Right lobe of liver (tissue), 6 donors: ENCODE measurements around the gene NUP133. TPM values are rescaled to one million over a fixed set of nuclear protein-coding genes. Genes with fewer than 3 reads are reported as not detected.

Experiments used
- ATAC-seq, 4 donors: fragments of 200-7000 bp; cut with Tn5 transposase; one replicate each; pipeline ENCODE4 v1.9.1; 2020; ENCODE audit warnings: mild to moderate bottlenecking in 4 of 4, moderate library complexity in 4 of 4
- DNase-seq, 3 donors: peaks; one replicate each; pipeline ENCODE4 v3.0.0-alpha.2; 2020
- H3K27ac ChIP-seq, 3 donors: fragments of 200-600 bp; one replicate each; pipeline ENCODE4 v1.8.0; 2022
- H3K27me3 ChIP-seq, 2 donors: fragments of 200-600 bp; one replicate each; pipeline ENCODE4 v1.8.0; 2022
- H3K36me3 ChIP-seq, 4 donors: fragments of 200-600 bp; sonication (generic) in 1 of 4; one replicate each; pipeline versions ENCODE4 v1.5.1 to v1.8.0; 2017 to 2022; ENCODE audit warnings: control low read depth in 1 of 4
- H3K4me1 ChIP-seq, 4 donors: fragments of 200-600 bp; sonication (generic) in 1 of 4; one replicate each; pipeline versions ENCODE4 v1.5.1 to v1.8.0; 2017 to 2022; ENCODE audit warnings: control low read depth in 1 of 4
- H3K4me3 ChIP-seq, 3 donors: fragments of 200-600 bp; one replicate each; pipeline ENCODE4 v1.8.0; 2022
- H3K9me3 ChIP-seq, 4 donors: fragments of 200-600 bp; sonication (generic) in 1 of 4; one replicate each; pipeline versions ENCODE4 v1.5.1 to v1.8.0; 2017 to 2022; ENCODE audit warnings: control low read depth in 1 of 4
- POLR2A ChIP-seq: fragments of 450-650 bp; IDR thresholded peaks from one replicate; pipeline ENCODE4 v1.6.1; 2017; ENCODE audit warnings: antibody characterized with exemption, mild to moderate bottlenecking
- WGBS: methylation state at CpG from one replicate; pipeline ENCODE4 v1.1.6; 2018; ENCODE audit warnings: low coverage, low lambda C conversion rate; ENCODE audit not compliant: insufficient coverage; ENCODE audit errors: missing lambda C conversion rate; 5-methylcytosine and 5-hydroxymethylcytosine counted together
- intact Hi-C, 2 donors: fragments of 100-400 bp; cut with DNase I; formaldehyde crosslinking; loops; one replicate each; pipeline versions ENCODE4 v1.11.2 to v1.14.1; 2022
- long read RNA-seq: library from polyadenylated mRNA; unstranded; transcript quantifications from one replicate; pipeline ENCODE4 v2.0.0, GENCODE V29; 2019
- total RNA-seq, 6 experiments: library from RNA; depleted of rRNA in 2 of 6; stranded (reverse); fragments of >200 nt in 2 of 6; fragmentation: NEBNext Ultra II Directional in 3 of 6; extraction: Animal tissue kit (Norgen Biotek cat#: 25700) in 3 of 6; gene quantifications; one replicate each; pipeline versions ENCODE4 v1.1.0 to v1.2.4, GENCODE V29; 2016 to 2023
- TF ChIP-seq, protein P1 (sequence below), 4 donors: fragments of 200-600 bp in 3 of 4; fragments of 450-650 bp in 1 of 4; IDR thresholded peaks; one replicate each; pipeline versions ENCODE4 v1.5.1 to v1.8.0; 2016 to 2022; ENCODE audit warnings: antibody characterized with exemption in 4 of 4, mild to moderate bottlenecking in 2 of 4
- donor health status: DM: no; HTN: yes; CAD: no.
- donor health status: DM: no; HTN: no; CAD: no.
- donor health status: DM: no; HTN: no; CAD: no.
- donor health status: DM: no; HTN: yes; CAD: no.
- donor health status: DM: no; HTN: yes; CAD: no.

The NUP133 gene
- 10 to 100 TPM in 5 of 6 experiments, 1 to 10 TPM in 1; 8.5 to 14.4 (median 11.5) TPM for total RNA-seq
- long read RNA-seq, partial matches to known transcripts, result 1 of 2 reads
- long read RNA-seq, other reads (novel, unspliced or antisense), result 1 of 2 reads

DNA sequence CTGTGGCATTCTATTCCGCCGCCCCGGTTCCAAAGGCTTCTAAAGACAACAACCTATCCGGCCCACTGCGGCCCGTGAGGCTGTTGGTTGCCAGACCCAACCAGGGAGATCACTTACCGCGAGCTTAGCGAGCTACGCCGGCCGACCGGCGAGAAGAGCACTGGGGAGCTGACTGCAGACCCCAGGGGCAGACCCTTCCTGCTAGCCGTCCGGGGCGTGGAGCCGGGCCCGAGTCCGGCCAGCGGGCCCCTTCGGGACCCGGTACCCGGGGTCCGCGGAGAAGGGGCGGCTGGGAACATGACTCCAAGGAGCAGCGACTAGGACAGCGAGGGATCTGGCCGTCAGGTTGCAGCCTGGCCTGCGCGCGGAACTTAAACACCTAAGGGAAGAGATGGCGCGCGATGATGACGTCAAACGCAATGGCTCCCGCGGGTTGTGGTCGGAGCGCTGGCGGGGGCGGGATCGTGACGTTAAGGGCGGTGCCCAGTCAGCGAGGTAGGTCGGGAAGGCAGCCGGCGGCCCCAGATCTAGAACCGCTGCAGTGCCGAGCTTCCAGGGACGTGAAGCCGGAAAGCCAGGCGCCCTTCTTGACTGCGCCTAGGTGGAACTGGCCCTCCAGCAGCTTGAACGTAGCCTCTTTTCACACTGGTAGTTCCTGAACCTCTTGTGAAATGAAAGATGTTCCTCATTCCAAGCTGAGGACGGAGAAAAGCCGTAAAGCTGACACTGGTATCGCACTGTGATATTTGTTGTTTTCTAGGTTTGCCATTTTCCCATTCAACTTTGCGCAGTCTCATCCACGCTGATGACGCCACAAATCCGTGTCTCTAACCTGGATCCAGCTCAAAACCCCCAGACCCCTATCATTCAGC lies at the start of gene NUP133:
Gene NUP133, minus strand, starts transcription at position 391 of the 872 bp plus-strand sequence. Its CDS starts 92 bp downstream, at position 299.
- peak; percentile 99 to 100 (median 99) for DNase-seq
- Histone ChIP-seq H3K27me3 (no peaks in the 10 kb centered on the region), H3K9me3 (no peaks in the 10 kb centered on the region), H3K36me3 (no peaks in the 10 kb centered on the region), H3K4me1 (peaks cover 0 to 13% (median 6%) of the 10 kb centered on the region in 4 donors), H3K4me3 (peak within 1 kb of the TSS; percentile 86 to 95 (median 92)), H3K27ac (peak within 1 kb of the TSS; percentile 88 to 90 (median 90))
- intact Hi-C loops, result no loop called here
- ATAC-seq, result peak; percentile 95 to 99 (median 98)
- 0% methylated on average over 11 of the region's 65 CpGs for WGBS
- TF ChIP-seq POLR2A, result peak; percentile 97
- TF ChIP-seq, protein P1, sequence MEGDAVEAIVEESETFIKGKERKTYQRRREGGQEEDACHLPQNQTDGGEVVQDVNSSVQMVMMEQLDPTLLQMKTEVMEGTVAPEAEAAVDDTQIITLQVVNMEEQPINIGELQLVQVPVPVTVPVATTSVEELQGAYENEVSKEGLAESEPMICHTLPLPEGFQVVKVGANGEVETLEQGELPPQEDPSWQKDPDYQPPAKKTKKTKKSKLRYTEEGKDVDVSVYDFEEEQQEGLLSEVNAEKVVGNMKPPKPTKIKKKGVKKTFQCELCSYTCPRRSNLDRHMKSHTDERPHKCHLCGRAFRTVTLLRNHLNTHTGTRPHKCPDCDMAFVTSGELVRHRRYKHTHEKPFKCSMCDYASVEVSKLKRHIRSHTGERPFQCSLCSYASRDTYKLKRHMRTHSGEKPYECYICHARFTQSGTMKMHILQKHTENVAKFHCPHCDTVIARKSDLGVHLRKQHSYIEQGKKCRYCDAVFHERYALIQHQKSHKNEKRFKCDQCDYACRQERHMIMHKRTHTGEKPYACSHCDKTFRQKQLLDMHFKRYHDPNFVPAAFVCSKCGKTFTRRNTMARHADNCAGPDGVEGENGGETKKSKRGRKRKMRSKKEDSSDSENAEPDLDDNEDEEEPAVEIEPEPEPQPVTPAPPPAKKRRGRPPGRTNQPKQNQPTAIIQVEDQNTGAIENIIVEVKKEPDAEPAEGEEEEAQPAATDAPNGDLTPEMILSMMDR (IDR thresholded peaks at IDR 0.05), result no peak

DNA sequence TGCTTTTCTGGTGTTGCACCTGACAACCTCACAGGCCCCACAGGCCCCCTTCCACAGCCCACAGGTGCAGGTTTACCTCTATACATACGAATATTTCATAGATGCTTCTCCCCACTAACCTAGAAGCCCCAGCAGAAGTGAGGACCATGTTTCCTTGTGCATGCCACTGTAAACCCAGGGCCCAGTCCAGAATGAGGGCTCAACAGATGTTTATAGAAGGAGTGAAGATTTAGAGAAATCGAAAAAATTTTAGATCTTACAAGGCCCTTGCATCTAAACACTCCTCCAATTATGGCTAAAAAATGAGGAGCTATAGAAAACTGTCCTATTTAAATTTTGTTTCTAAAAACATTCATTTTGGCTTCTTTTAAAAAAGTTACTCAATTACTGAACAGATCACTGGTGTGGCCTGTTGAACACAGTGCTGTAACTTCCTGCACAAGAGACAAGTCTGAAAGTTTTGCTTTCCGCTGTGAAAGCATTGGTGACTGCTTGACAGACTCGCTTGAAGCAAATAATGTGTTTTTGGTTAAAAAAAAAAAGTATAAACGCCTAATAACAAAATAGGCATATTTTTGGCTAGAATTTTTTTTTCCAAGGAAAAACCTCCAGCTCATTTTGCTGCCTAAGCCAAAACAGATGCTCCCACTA lies 49.2 kb upstream of the NUP133 start:
- Histone ChIP-seq H3K4me1 (peaks cover 0 to 20% (median 6%) of the 10 kb centered on the region in 4 donors), H3K36me3 (no peaks in the 10 kb centered on the region), H3K9me3 (no peaks in the 10 kb centered on the region), H3K4me3 (peak overlapping the region; percentile 78 to 86 (median 82)), H3K27me3 (no peaks in the 10 kb centered on the region), H3K27ac (peak overlapping the region in 2 of 3 donors; percentile 70 to 87)
- DNase-seq (no peak), ATAC-seq (no peak)
- 36% methylated on average over 5 of the region's 5 CpGs for WGBS
- intact Hi-C loops, result no loop called here
- TF ChIP-seq POLR2A, result no peak
- TF ChIP-seq, protein P1 (IDR thresholded peaks at IDR 0.05), result no peak

DNA sequence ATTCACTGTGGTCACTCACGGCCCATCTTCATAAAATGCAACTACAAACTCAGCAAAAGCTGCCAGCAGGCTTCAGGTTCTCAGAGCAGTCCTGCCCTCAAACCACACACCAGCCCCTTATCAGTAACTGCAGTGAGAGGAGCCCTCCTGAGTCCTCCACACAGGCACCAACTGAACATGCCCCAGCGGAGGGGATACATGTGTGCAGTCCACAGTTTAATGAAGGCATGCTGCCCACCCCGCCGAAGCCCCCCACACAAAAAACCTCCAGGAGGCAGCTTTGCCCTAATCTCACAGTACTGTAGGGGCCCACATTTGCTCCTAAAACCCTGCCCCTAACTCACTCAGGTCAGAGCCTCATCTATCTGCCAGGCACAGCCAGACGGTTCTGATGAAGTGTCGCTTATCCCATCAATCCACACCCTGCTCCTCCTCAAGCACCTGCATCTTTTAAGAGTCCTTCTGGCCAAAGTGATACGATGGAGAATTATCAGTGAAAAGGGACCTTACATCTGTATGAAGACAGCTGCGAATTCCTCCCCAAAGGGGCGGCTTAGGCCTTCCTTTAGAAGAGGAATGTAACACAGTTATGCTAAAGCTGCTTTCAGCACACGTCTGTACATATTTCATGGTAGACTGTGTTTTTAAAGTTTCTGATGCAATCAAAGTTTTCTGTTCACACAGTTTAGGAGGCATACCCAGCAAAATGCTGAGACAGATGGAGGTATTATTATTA lies 46.9 kb upstream of the NUP133 start:
- ATAC-seq (no peak), DNase-seq (no peak)
- H3K36me3 ChIP-seq, result no peaks in the 10 kb centered on the region
- no peak overlapping the region for H3K4me3 ChIP-seq
- H3K4me1 ChIP-seq, result peaks cover 0 to 35% (median 15%) of the 10 kb centered on the region in 4 donors
- intact Hi-C loops, result no loop called here
- 70% methylated on average over 6 of the region's 10 CpGs for WGBS
- H3K27ac ChIP-seq, result no peak overlapping the region
- no peaks in the 10 kb centered on the region for H3K27me3 ChIP-seq
- no peaks in the 10 kb centered on the region for H3K9me3 ChIP-seq
- TF ChIP-seq, protein P1 (IDR thresholded peaks at IDR 0.05), result no peak
- no peak for TF ChIP-seq POLR2A

DNA sequence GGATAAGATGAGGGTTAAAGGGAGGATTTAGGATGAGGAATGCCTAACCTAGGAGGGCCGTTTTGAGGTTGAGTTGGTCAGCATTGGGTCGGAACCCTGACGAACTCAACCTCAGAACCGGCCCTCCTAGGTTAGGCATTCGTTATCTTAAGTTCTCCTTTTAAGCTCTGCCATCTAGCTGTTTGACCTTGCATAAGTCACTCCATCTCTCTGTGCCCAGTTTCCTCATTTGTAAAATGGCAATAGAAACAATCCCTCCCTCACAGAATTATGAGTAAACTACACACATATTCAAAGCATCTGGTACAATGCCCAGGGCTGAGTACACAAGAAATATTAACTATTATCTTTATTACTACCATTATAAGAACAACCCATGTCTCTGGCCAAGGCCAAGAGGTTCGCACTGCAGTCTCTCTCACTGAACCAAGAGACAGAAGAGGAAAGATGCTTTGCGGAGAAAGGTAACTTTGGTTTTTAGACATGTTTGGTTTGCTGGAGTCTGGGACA lies 45.5 kb upstream of the NUP133 start:
- Histone ChIP-seq H3K4me1 (peaks cover 0 to 34% (median 17%) of the 10 kb centered on the region in 4 donors), H3K27me3 (no peaks in the 10 kb centered on the region), H3K36me3 (no peaks in the 10 kb centered on the region), H3K4me3 (no peak overlapping the region), H3K27ac (no peak overlapping the region), H3K9me3 (no peaks in the 10 kb centered on the region)
- DNase-seq (no peak), ATAC-seq (no peak)
- TF ChIP-seq POLR2A, result no peak
- TF ChIP-seq, protein P1 (IDR thresholded peaks at IDR 0.05), result no peak
- intact Hi-C loops, result no loop called here
- 88% methylated on average over 7 of the region's 7 CpGs for WGBS
